GM12878 (cell line): ENCODE data around the gene PEX12. TPM values are rescaled to one million over a fixed set of nuclear protein-coding genes. Genes with fewer than 3 reads are reported as not detected.

ENCODE experiments used
- ATAC-seq: fragments of 200-7000 bp; cut with Tn5 transposase; 3 replicates; pipeline ENCODE4 v1.9.1; 2020; ENCODE audit warnings: mild to moderate bottlenecking, moderate library complexity
- BruUV-seq: library from RNA; stranded (reverse); fragments of 400-500 nt; replicated peaks from 2 replicates; lab custom pipeline; 2021; lab: Mats Ljungman, UMichigan
- CTCF ChIA-PET: fragments of 300-600 bp; sonication (Branson Sonifier 250); formaldehyde crosslinking; extraction: SDS; loops from one replicate; lab custom pipeline; 2021; ENCODE audit warnings: inconsistent platforms; lab: Yijun Ruan, JAX
- POLR2A ChIA-PET: fragments of 350-600 bp; formaldehyde crosslinking; extraction: SDS; loops from one replicate; lab custom pipeline; 2021; ENCODE audit warnings: inconsistent platforms; lab: Charles Lee
- RAD21 ChIA-PET: fragments of 300-600 bp; sonication (Branson Sonifier 250); formaldehyde crosslinking; loops from one replicate; lab custom pipeline; 2023; ENCODE audit warnings: antibody characterized with exemption; ENCODE audit not compliant: unreplicated experiment; lab: Charles Lee
- SMC1A ChIA-PET: fragments of 300-600 bp; sonication (Branson Sonifier 250); formaldehyde crosslinking; loops from one replicate; lab custom pipeline; 2023; ENCODE audit not compliant: unreplicated experiment, uncharacterized antibody; lab: Charles Lee
- DNase-seq: peaks from one replicate; pipeline ENCODE4 v3.0.0-alpha.2; 2011; ENCODE audit warnings: low read depth, low spot score
- FAIRE-seq: peaks from 3 replicates; lab custom pipeline; 2011; peaks lifted over from hg19 to GRCh38; lab: Jason Lieb, UNC
- H2AFZ ChIP-seq: 2 replicates; pipeline ENCODE4 v1.6.0; 2011; ENCODE audit warnings: low read depth, low read length, control low read depth; ENCODE audit not compliant: control insufficient read depth
- H3K27ac ChIP-seq: 2 replicates; pipeline ENCODE4 v1.5.1; 2011; ENCODE audit warnings: control low read depth; ENCODE audit not compliant: control insufficient read depth, insufficient read depth
- H3K27me3 ChIP-seq, 2 experiments: replicated peaks in 1 of 2; 2 replicates each; pipeline versions ENCODE4 v1.6.0 to v1.6.1; 2011; ENCODE audit warnings: low read length in 1 of 2; ENCODE audit not compliant: control insufficient read depth in 2 of 2, insufficient read depth in 2 of 2
- H3K36me3 ChIP-seq, 2 experiments: 2 replicates each; pipeline ENCODE4 v1.5.1; 2011; ENCODE audit warnings: low read length in 1 of 2; ENCODE audit not compliant: control insufficient read depth in 2 of 2, insufficient read depth in 2 of 2
- H3K4me1 ChIP-seq: 2 replicates; pipeline ENCODE4 v1.6.1; 2011; ENCODE audit warnings: mild to moderate bottlenecking, low read length, moderate library complexity, mixed read lengths; ENCODE audit not compliant: control insufficient read depth, insufficient read depth
- H3K4me2 ChIP-seq: 2 replicates; pipeline ENCODE4 v1.6.0; 2011; ENCODE audit warnings: control low read depth; ENCODE audit not compliant: control insufficient read depth, insufficient read depth
- H3K4me3 ChIP-seq: fragments of 200-600 bp; sonication (generic); 2 replicates; pipeline ENCODE4 v1.5.1; 2016
- H3K79me2 ChIP-seq: 2 replicates; pipeline ENCODE4 v1.6.0; 2011; ENCODE audit warnings: low read length; ENCODE audit not compliant: control insufficient read depth, insufficient read depth
- H3K9ac ChIP-seq: 2 replicates; pipeline ENCODE4 v1.8.0; 2011; ENCODE audit warnings: low read length, control low read depth, mixed read lengths; ENCODE audit not compliant: control insufficient read depth, insufficient read depth
- H3K9me3 ChIP-seq: replicated peaks from 3 replicates; pipeline ENCODE4 v1.5.1; 2011; ENCODE audit warnings: mild to moderate bottlenecking, low read length; ENCODE audit not compliant: control insufficient read depth, insufficient read depth
- H4K20me1 ChIP-seq: 2 replicates; pipeline ENCODE4 v1.6.0; 2011; ENCODE audit not compliant: control insufficient read depth, insufficient read depth
- ATF7 ChIP-seq: fragments of 450-650 bp; IDR thresholded peaks from 2 replicates; pipeline ENCODE4 v1.6.1; 2016; ENCODE audit warnings: low read depth, mild to moderate bottlenecking
- BCLAF1 ChIP-seq: fragments of 450-650 bp; IDR thresholded peaks from 2 replicates; pipeline ENCODE4 v1.6.1; 2017; ENCODE audit warnings: antibody characterized with exemption, mild to moderate bottlenecking, moderate library complexity
- CREM ChIP-seq: IDR thresholded peaks from 2 replicates; pipeline ENCODE4 v1.6.1; 2014; ENCODE audit warnings: antibody characterized with exemption, low read depth
- DPF2 ChIP-seq: fragments of 450-650 bp; IDR thresholded peaks from 2 replicates; pipeline ENCODE4 v1.6.1; 2017; ENCODE audit warnings: mild to moderate bottlenecking
- IKZF1 ChIP-seq: fragments of 450-650 bp; conservative IDR thresholded peaks from 2 replicates; pipeline ENCODE4 v1.6.1; 2017; ENCODE audit warnings: antibody characterized with exemption, mild to moderate bottlenecking
- JUNB ChIP-seq: IDR thresholded peaks from 2 replicates; pipeline ENCODE4 v1.6.1; 2016; ENCODE audit warnings: antibody characterized with exemption, mild to moderate bottlenecking
- NR2C1 ChIP-seq: fragments of 450-650 bp; IDR thresholded peaks from 2 replicates; pipeline ENCODE4 v1.6.1; 2017; ENCODE audit warnings: antibody characterized with exemption, mild to moderate bottlenecking, moderate library complexity
- PBX3 ChIP-seq: IDR thresholded peaks from 2 replicates; pipeline ENCODE4 v1.6.1; 2011; ENCODE audit warnings: mild to moderate bottlenecking, low read depth, low read length, moderate library complexity; ENCODE audit not compliant: insufficient replicate concordance
- PRDM15 ChIP-seq: fragments of 450-650 bp; formaldehyde crosslinking; IDR thresholded peaks from 2 replicates; pipeline ENCODE4 v1.4.0; 2020; ENCODE audit warnings: mild to moderate bottlenecking, moderate library complexity
- SMARCA5 ChIP-seq: fragments of 450-650 bp; IDR thresholded peaks from 2 replicates; pipeline ENCODE4 v1.6.1; 2017; ENCODE audit warnings: mild to moderate bottlenecking
- TAF1 ChIP-seq: IDR thresholded peaks from 2 replicates; pipeline ENCODE4 v1.6.1; 2011; ENCODE audit warnings: mild to moderate bottlenecking, low read depth, low read length, borderline replicate concordance
- TCF7 ChIP-seq: IDR thresholded peaks from 2 replicates; pipeline ENCODE4 v1.6.1; 2014; ENCODE audit warnings: antibody characterized with exemption, borderline replicate concordance
- in situ Hi-C: fragments of 300-500 bp; cut with MboI; formaldehyde crosslinking; loops from 9 replicates; pipeline ENCODE4 v1.14.3; 2018; ENCODE audit warnings: mixed read lengths
- intact Hi-C: fragments of 100-400 bp; cut with micrococcal nuclease; formaldehyde crosslinking; loops from one replicate; pipeline ENCODE4 v1.14.2; 2022; ENCODE audit not compliant: unreplicated experiment
- polyA plus RNA-seq, 11 experiments: library from polyadenylated mRNA; depleted of rRNA in 4 of 11; unstranded in 6 of 11; stranded (reverse) in 5 of 11; fragments of >200 nt; fragmentation: Nextera tagmentation in 4 of 11; fragmentation: Illumina TruSeq in 1 of 11; extraction: Ambion mirVana in 4 of 11; extraction: Trizol in 1 of 11; gene quantifications; 1 replicate in 1 of 11; 2 replicates in 10 of 11; pipeline versions ENCODE4 v1.2.1 to v1.2.3, GENCODE V29; 2011 to 2016; ENCODE audit warnings: inconsistent platforms in 2 of 11, missing spikeins in 2 of 11, low read depth in 1 of 11
- total RNA-seq, 4 experiments: library from RNA; depleted of rRNA in 3 of 4; stranded (reverse); fragments of >200 nt in 3 of 4; fragmentation: Illumina TruSeq in 1 of 4; extraction: Trizol in 1 of 4; gene quantifications; 2 replicates each; pipeline versions ENCODE4 v1.2.1 to v1.2.3, GENCODE V29; 2013 to 2021
- TF ChIP-seq, protein P1 (sequence below): fragments of 450-650 bp; IDR thresholded peaks from 2 replicates; pipeline ENCODE4 v1.6.1; 2016; ENCODE audit warnings: mild to moderate bottlenecking, moderate library complexity, borderline replicate concordance

The PEX12 gene
- total and polyA plus RNA-seq, 10 of the 15 experiments (the other 5 are each of a cell fraction or from before 2014, with no cell fraction given) = 2.9 to 15.8 (median 4.6) TPM

GRCh38 chr17:35618628-35619027 is 40.3 kb upstream of the PEX12 start:
- intact Hi-C loops (no loop called here), in situ Hi-C loops (no loop called here)
- no peaks in the 10 kb centered on the region for H4K20me1 ChIP-seq
- no TSS peak for BruUV-seq
- ATAC-seq = no peak
- no peak overlapping the region for H3K27ac ChIP-seq
- H3K4me2 ChIP-seq = no peak overlapping the region; the same call in 1 of the 2 replicates
- no peaks in the 10 kb centered on the region; a peak in 1 of 4 replicates for H3K36me3 ChIP-seq
- POLR2A ChIA-PET = no interaction called here
- FAIRE-seq = no peak
- no peak for DNase-seq
- SMC1A ChIA-PET = interaction anchor here (0.6 to 2.1 kb wide), 2 partner anchors 10 to 1669 kb away, joined by 3 to 7 read pairs; no protein-coding TSS in a partner anchor
- H3K4me3 ChIP-seq = no peak overlapping the region
- no peak overlapping the region for H3K9ac ChIP-seq
- CTCF ChIA-PET = interaction anchor here (2.1 kb wide), 1 partner anchor 130 kb away, joined by 5 read pairs; no protein-coding TSS in a partner anchor
- H3K79me2 ChIP-seq = no peaks in the 10 kb centered on the region
- no peaks in the 10 kb centered on the region for H3K9me3 ChIP-seq
- no peak overlapping the region for H2AFZ ChIP-seq
- H3K4me1 ChIP-seq = peaks cover 3% of the 10 kb centered on the region; the same call in 1 of the 2 replicates
- RAD21 ChIA-PET = interaction anchor here (0.7 kb wide), 1 partner anchor 90 kb away, joined by 3 read pairs; no protein-coding TSS in a partner anchor
- H3K27me3 ChIP-seq = no peaks in the 10 kb centered on the region
- TF ChIP-seq CREM (no peak), JUNB (no peak), TCF7 (no peak), NR2C1 (no peak), BCLAF1 (no peak), IKZF1 (no peak), DPF2 (no peak), SMARCA5 (no peak), TAF1 (no peak), PRDM15 (CRISPR knock-in tag) (no peak), ATF7 (no peak), PBX3 (no peak)
- TF ChIP-seq, protein P1, sequence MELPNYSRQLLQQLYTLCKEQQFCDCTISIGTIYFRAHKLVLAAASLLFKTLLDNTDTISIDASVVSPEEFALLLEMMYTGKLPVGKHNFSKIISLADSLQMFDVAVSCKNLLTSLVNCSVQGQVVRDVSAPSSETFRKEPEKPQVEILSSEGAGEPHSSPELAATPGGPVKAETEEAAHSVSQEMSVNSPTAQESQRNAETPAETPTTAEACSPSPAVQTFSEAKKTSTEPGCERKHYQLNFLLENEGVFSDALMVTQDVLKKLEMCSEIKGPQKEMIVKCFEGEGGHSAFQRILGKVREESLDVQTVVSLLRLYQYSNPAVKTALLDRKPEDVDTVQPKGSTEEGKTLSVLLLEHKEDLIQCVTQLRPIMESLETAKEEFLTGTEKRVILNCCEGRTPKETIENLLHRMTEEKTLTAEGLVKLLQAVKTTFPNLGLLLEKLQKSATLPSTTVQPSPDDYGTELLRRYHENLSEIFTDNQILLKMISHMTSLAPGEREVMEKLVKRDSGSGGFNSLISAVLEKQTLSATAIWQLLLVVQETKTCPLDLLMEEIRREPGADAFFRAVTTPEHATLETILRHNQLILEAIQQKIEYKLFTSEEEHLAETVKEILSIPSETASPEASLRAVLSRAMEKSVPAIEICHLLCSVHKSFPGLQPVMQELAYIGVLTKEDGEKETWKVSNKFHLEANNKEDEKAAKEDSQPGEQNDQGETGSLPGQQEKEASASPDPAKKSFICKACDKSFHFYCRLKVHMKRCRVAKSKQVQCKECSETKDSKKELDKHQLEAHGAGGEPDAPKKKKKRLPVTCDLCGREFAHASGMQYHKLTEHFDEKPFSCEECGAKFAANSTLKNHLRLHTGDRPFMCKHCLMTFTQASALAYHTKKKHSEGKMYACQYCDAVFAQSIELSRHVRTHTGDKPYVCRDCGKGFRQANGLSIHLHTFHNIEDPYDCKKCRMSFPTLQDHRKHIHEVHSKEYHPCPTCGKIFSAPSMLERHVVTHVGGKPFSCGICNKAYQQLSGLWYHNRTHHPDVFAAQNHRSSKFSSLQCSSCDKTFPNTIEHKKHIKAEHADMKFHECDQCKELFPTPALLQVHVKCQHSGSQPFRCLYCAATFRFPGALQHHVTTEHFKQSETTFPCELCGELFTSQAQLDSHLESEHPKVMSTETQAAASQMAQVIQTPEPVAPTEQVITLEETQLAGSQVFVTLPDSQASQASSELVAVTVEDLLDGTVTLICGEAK = no peak
